Lower leg skin (tissue), 3 donors: Measurements from ENCODE around the gene CABS1.

Experiments
- POLR2A ChIP-seq, 2 donors: fragments of 450-650 bp; IDR thresholded peaks; one replicate each; pipeline ENCODE4 v1.6.1; 2016 to 2017; ENCODE audit warnings: antibody characterized with exemption in 2 of 2, mild to moderate bottlenecking in 1 of 2, moderate library complexity in 1 of 2
- TF ChIP-seq, protein P1 (sequence below), 3 donors: fragments of 450-650 bp; IDR thresholded peaks; one replicate each; pipeline ENCODE4 v1.5.1; 2016; ENCODE audit warnings: antibody characterized with exemption in 3 of 3, mild to moderate bottlenecking in 3 of 3, moderate library complexity in 2 of 3

DNA sequence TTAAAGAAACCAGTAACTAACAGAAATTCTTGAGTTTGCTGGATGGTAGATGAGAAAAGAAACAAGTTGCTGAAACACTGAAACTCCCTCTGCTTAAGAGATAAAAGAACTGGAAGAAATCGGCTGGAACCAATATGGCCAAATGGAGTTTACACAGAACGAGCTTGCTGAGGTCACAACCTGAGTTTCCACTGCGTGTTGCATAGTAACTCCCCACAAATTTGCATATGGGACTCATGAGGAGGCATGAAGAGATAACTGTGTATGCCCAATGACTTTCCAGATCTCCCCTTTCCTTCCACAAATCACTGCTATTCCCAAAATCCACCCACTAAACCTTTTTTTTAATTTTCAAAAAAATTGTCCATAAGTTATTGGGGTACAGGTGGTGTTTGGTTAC is 38.0 kb downstream of the CABS1 start:
- TF ChIP-seq, protein P1, sequence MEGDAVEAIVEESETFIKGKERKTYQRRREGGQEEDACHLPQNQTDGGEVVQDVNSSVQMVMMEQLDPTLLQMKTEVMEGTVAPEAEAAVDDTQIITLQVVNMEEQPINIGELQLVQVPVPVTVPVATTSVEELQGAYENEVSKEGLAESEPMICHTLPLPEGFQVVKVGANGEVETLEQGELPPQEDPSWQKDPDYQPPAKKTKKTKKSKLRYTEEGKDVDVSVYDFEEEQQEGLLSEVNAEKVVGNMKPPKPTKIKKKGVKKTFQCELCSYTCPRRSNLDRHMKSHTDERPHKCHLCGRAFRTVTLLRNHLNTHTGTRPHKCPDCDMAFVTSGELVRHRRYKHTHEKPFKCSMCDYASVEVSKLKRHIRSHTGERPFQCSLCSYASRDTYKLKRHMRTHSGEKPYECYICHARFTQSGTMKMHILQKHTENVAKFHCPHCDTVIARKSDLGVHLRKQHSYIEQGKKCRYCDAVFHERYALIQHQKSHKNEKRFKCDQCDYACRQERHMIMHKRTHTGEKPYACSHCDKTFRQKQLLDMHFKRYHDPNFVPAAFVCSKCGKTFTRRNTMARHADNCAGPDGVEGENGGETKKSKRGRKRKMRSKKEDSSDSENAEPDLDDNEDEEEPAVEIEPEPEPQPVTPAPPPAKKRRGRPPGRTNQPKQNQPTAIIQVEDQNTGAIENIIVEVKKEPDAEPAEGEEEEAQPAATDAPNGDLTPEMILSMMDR (IDR thresholded peaks at IDR 0.05), result no peak
- TF ChIP-seq POLR2A (IDR thresholded peaks at IDR 0.05), result no peak
